CD14-positive monocyte (primary cell): Measurements from ENCODE around the gene WDPCP. TPM values are rescaled to one million over a fixed set of nuclear protein-coding genes. Genes with fewer than 3 reads are reported as not detected.
"Not testable (repeated sequence)": the region's sequence is repeated elsewhere in the genome, so short reads cannot be mapped to it uniquely, and the experiment has no call there.

Experiments used
- DNase-seq, 3 donors: peaks; one replicate each; pipeline ENCODE4 v3.0.0-alpha.2; 2011 to 2022
- H2AFZ ChIP-seq: 2 replicates; pipeline ENCODE4 v1.6.0; 2012; ENCODE audit warnings: mild to moderate bottlenecking, low read depth, low read length, inconsistent platforms; ENCODE audit not compliant: insufficient read depth, poor library complexity, severe bottlenecking
- H3K27ac ChIP-seq, 2 donors: 1 replicate in 1 of 2; 2 replicates in 1 of 2; pipeline ENCODE4 v1.5.1; 2012 to 2013; ENCODE audit warnings: low read length in 2 of 2, control low read depth in 1 of 2, inconsistent platforms in 1 of 2, low read depth in 1 of 2, mild to moderate bottlenecking in 1 of 2
- H3K27me3 ChIP-seq, 2 donors: one replicate each; pipeline versions ENCODE4 v1.6.0 to v1.6.1; 2011 to 2013; ENCODE audit warnings: low read length in 2 of 2; ENCODE audit not compliant: control insufficient read depth in 2 of 2, insufficient read depth in 2 of 2
- H3K36me3 ChIP-seq, 2 donors: replicated peaks in 1 of 2; 1 replicate in 1 of 2; 2 replicates in 1 of 2; pipeline versions ENCODE4 v1.5.1 to v1.6.1; 2012 to 2013; ENCODE audit warnings: low read length in 2 of 2, control low read depth in 1 of 2, inconsistent platforms in 1 of 2, mild to moderate bottlenecking in 1 of 2; ENCODE audit not compliant: insufficient read depth in 2 of 2, control insufficient read depth in 1 of 2
- H3K4me1 ChIP-seq, 2 donors: 1 replicate in 1 of 2; 2 replicates in 1 of 2; pipeline versions ENCODE4 v1.5.1 to v1.6.1; 2012 to 2013; ENCODE audit warnings: low read length in 2 of 2, control low read depth in 1 of 2, inconsistent platforms in 1 of 2, mild to moderate bottlenecking in 1 of 2, moderate library complexity in 1 of 2; ENCODE audit not compliant: insufficient read depth in 2 of 2, control insufficient read depth in 1 of 2
- H3K4me2 ChIP-seq: replicated peaks from 2 replicates; pipeline ENCODE3; 2012; ENCODE audit warnings: low read length, moderate library complexity, mild to moderate bottlenecking; ENCODE audit not compliant: poor library complexity, severe bottlenecking; ENCODE audit errors: extremely low read depth
- H3K4me3 ChIP-seq, 3 experiments: fragments of 200-600 bp in 1 of 3; sonication (generic) in 1 of 3; replicated peaks in 1 of 3; 1 replicate in 2 of 3; 2 replicates in 1 of 3; pipeline ENCODE4 v1.5.1; 2011 to 2013; ENCODE audit warnings: low read length in 3 of 3, mild to moderate bottlenecking in 3 of 3, control low read depth in 2 of 3, low read depth in 2 of 3, inconsistent platforms in 1 of 3, moderate library complexity in 1 of 3
- H3K79me2 ChIP-seq: 2 replicates; pipeline ENCODE4 v1.6.0; 2012; ENCODE audit warnings: mild to moderate bottlenecking, control low read depth, inconsistent platforms, low read length, moderate library complexity; ENCODE audit not compliant: insufficient read depth
- H3K9ac ChIP-seq: 2 replicates; pipeline ENCODE4 v1.6.0; 2017; ENCODE audit warnings: low read length, mild to moderate bottlenecking; ENCODE audit not compliant: insufficient read depth, poor library complexity, severe bottlenecking
- H3K9me3 ChIP-seq, 2 donors: replicated peaks in 1 of 2; 1 replicate in 1 of 2; 2 replicates in 1 of 2; pipeline versions ENCODE4 v1.5.1 to v1.6.1; 2012 to 2013; ENCODE audit warnings: low read length in 2 of 2, control low read depth in 1 of 2; ENCODE audit not compliant: control insufficient read depth in 1 of 2, insufficient read depth in 1 of 2
- H4K20me1 ChIP-seq: 2 replicates; pipeline ENCODE4 v1.6.0; 2012; ENCODE audit warnings: mild to moderate bottlenecking, low read length, control low read depth, moderate library complexity; ENCODE audit not compliant: insufficient read depth
- H3K27ac Mint-ChIP-seq, 7 donors: one replicate each; pipeline ENCODE4 v1.8.0; 2020; ENCODE audit warnings: mild to moderate bottlenecking in 7 of 7, mixed read lengths in 7 of 7, moderate library complexity in 6 of 7, inconsistent platforms in 2 of 7
- H3K27me3 Mint-ChIP-seq, 3 donors: one replicate each; pipeline ENCODE4 v1.8.0; 2021 to 2022; ENCODE audit warnings: low read depth in 3 of 3, mild to moderate bottlenecking in 3 of 3, mixed read lengths in 3 of 3, moderate library complexity in 3 of 3, inconsistent platforms in 1 of 3
- H3K36me3 Mint-ChIP-seq, 2 donors: one replicate each; pipeline ENCODE4 v1.8.0; 2020; ENCODE audit warnings: mixed read lengths in 2 of 2, inconsistent platforms in 1 of 2, mild to moderate bottlenecking in 1 of 2
- H3K4me1 Mint-ChIP-seq: one replicate; pipeline ENCODE4 v1.8.0; 2020; ENCODE audit warnings: mild to moderate bottlenecking, mixed read lengths
- H3K4me3 Mint-ChIP-seq, 2 donors: one replicate each; pipeline ENCODE4 v1.8.0; 2020; ENCODE audit warnings: mild to moderate bottlenecking in 2 of 2, mixed read lengths in 2 of 2, moderate library complexity in 1 of 2
- H3K9me3 Mint-ChIP-seq, 7 donors: one replicate each; pipeline ENCODE4 v1.8.0; 2020 to 2022; ENCODE audit warnings: mixed read lengths in 7 of 7, mild to moderate bottlenecking in 6 of 7, moderate library complexity in 6 of 7, inconsistent platforms in 2 of 7
- CTCF ChIP-seq: fragments of 200-600 bp; IDR thresholded peaks from one replicate; pipeline ENCODE4 v1.8.0; 2022; ENCODE audit warnings: antibody characterized with exemption, mild to moderate bottlenecking
- WGBS: methylation state at CpG from one replicate; pipeline ENCODE4 v1.1.5; 2013; ENCODE audit warnings: missing lambda C conversion rate; ENCODE audit not compliant: insufficient coverage; 5-methylcytosine and 5-hydroxymethylcytosine counted together
- intact Hi-C, 2 donors: fragments of 100-400 bp; cut with micrococcal nuclease; formaldehyde crosslinking; loops; one replicate each; pipeline versions ENCODE4 v1.15.0 to v1.15.1; 2023
- polyA plus RNA-seq, 3 donors: library from polyadenylated mRNA; depleted of rRNA in 1 of 3; unstranded in 2 of 3; stranded (reverse) in 1 of 3; fragments of 300-500 nt in 2 of 3; fragments of >200 nt in 1 of 3; fragmentation: Illumina TruSeq in 2 of 3; gene quantifications; 1 replicate in 2 of 3; 2 replicates in 1 of 3; pipeline ENCODE4 v1.2.3, GENCODE V29; 2012 to 2021

WDPCP gene
- polyA plus RNA-seq, 3 donors, result 3.3 to 5.2 (median 3.7) TPM

- DNase-seq, result no peak
- no peak overlapping the region for H3K4me3 ChIP-seq
- H3K79me2 ChIP-seq, result no peaks in the 10 kb centered on the region
- Mint-ChIP-seq H3K27me3 (no peaks in the 10 kb centered on the region), H3K4me1 (no peaks in the 10 kb centered on the region), H3K36me3 (no peaks in the 10 kb centered on the region), H3K4me3 (no peak overlapping the region), H3K27ac (no peak overlapping the region), H3K9me3 (peaks cover 4 to 21% (median 9%) of the 10 kb centered on the region in 7 donors)
- H3K9ac ChIP-seq, result no peak overlapping the region
- 100% methylated on average over 1 of the region's 1 CpG for WGBS
- H3K4me2 ChIP-seq, result no peak overlapping the region
- no peaks in the 10 kb centered on the region for H4K20me1 ChIP-seq
- H3K27ac ChIP-seq, result no peak overlapping the region
- no peaks in the 10 kb centered on the region for H3K36me3 ChIP-seq
- intact Hi-C loops, result no loop called here
- no peaks in the 10 kb centered on the region for H3K9me3 ChIP-seq
- no peak for TF ChIP-seq CTCF
- no peak overlapping the region for H2AFZ ChIP-seq
- no peaks in the 10 kb centered on the region for H3K27me3 ChIP-seq
- no peaks in the 10 kb centered on the region for H3K4me1 ChIP-seq
Measured at GRCh38 chr2:63334910-63335309, 253.4 kb downstream of the WDPCP start.

- no peak for TF ChIP-seq CTCF
- no peak overlapping the region for H2AFZ ChIP-seq
- Mint-ChIP-seq H3K9me3 (peaks cover 26 to 48% (median 36%) of the 10 kb centered on the region in 7 donors), H3K4me1 (no peaks in the 10 kb centered on the region), H3K4me3 (no peak overlapping the region), H3K27me3 (no peaks in the 10 kb centered on the region), H3K36me3 (peaks cover 5 to 9% of the 10 kb centered on the region in 2 donors), H3K27ac (no peak overlapping the region)
- intact Hi-C loops, result no loop called here
- no CpG with 5 or more reads among the region's 1 CpG for WGBS
- H3K36me3 ChIP-seq, result no peaks in the 10 kb centered on the region
- no peaks in the 10 kb centered on the region for H3K79me2 ChIP-seq
- DNase-seq, result no peak
- no peaks in the 10 kb centered on the region for H3K4me1 ChIP-seq
- no peaks in the 10 kb centered on the region for H4K20me1 ChIP-seq
- H3K9ac ChIP-seq, result no peak overlapping the region
- H3K4me3 ChIP-seq, result no peak overlapping the region
- no peak overlapping the region for H3K27ac ChIP-seq
- H3K9me3 ChIP-seq, result peaks cover 5 to 32% of the 10 kb centered on the region in 2 donors
- H3K27me3 ChIP-seq, result no peaks in the 10 kb centered on the region
- H3K4me2 ChIP-seq, result no peak overlapping the region
Measured at GRCh38 chr2:63326473-63326872, 261.8 kb downstream of the WDPCP start.

- H3K9ac ChIP-seq, H3K4me3 ChIP-seq, H3K36me3 ChIP-seq, H3K27me3 ChIP-seq, H3K4me2 ChIP-seq, H3K27me3 Mint-ChIP-seq, H3K4me3 Mint-ChIP-seq, H2AFZ ChIP-seq, DNase-seq, H3K4me1 Mint-ChIP-seq, intact Hi-C loops, H3K36me3 Mint-ChIP-seq, H3K27ac ChIP-seq, H3K4me1 ChIP-seq, H3K27ac Mint-ChIP-seq, H3K79me2 ChIP-seq, H4K20me1 ChIP-seq: not testable (repeated sequence)
- H3K9me3 Mint-ChIP-seq, result peaks cover 31 to 48% (median 38%) of the 10 kb centered on the region in 7 donors
- peaks cover 5 to 30% of the 10 kb centered on the region in 2 donors for H3K9me3 ChIP-seq
- 96% methylated on average over 5 of the region's 11 CpGs for WGBS
Measured at GRCh38 chr2:63323662-63324061, 264.6 kb downstream of the WDPCP start.
